Measurements from ENCODE around the gene CAMK4.

- TF ChIP-seq CTCF (IDR thresholded peaks at IDR 0.05) (no peak), POLR2A (IDR thresholded peaks at IDR 0.05) (no peak)
These were observed 306.1 kb downstream of the CAMK4 start for GRCh38 chr5:111530298-111530740.
